ENCODE data around the gene CCNJ.

- TF ChIP-seq, protein P1, sequence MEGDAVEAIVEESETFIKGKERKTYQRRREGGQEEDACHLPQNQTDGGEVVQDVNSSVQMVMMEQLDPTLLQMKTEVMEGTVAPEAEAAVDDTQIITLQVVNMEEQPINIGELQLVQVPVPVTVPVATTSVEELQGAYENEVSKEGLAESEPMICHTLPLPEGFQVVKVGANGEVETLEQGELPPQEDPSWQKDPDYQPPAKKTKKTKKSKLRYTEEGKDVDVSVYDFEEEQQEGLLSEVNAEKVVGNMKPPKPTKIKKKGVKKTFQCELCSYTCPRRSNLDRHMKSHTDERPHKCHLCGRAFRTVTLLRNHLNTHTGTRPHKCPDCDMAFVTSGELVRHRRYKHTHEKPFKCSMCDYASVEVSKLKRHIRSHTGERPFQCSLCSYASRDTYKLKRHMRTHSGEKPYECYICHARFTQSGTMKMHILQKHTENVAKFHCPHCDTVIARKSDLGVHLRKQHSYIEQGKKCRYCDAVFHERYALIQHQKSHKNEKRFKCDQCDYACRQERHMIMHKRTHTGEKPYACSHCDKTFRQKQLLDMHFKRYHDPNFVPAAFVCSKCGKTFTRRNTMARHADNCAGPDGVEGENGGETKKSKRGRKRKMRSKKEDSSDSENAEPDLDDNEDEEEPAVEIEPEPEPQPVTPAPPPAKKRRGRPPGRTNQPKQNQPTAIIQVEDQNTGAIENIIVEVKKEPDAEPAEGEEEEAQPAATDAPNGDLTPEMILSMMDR (IDR thresholded peaks at IDR 0.05; ENCODE audit: insufficient read depth, low read depth, low read length), result no peak
- no peak for TF ChIP-seq EZH2 (IDR thresholded peaks at IDR 0.05; ENCODE audit: insufficient read depth, low read length)
Observed at GRCh38 chr10:96107623-96108038, 64.2 kb downstream of the CCNJ start.
